ENCODE results near the gene RPL18.
"Not testable (repeated sequence)": the region's sequence is repeated elsewhere in the genome, so short reads cannot be mapped to it uniquely, and the experiment has no call there.

Gene RPL18

GRCh38 chr19:48634036-48634342 lies 15.0 kb upstream of the RPL18 start:
- no peak for TF ChIP-seq CTCF (IDR thresholded peaks at IDR 0.05; ENCODE audit: insufficient read depth, low read length, poor library complexity, severe bottlenecking)
- peak overlapping the region; percentile 57 for H3K4me3 ChIP-seq (replicated peaks; ENCODE audit: low read depth, low read length)
- H3K27me3 ChIP-seq (replicated peaks; ENCODE audit: control insufficient read depth, insufficient read depth, low read length), result no peaks in the 10 kb centered on the region
- no peak for DNase-seq (ENCODE audit: extremely low read depth, insufficient read length)
- H3K36me3 ChIP-seq (ENCODE audit: control insufficient read depth, insufficient read depth, low read length), result peaks cover 8% of the 10 kb centered on the region

- DNase-seq (ENCODE audit: extremely low read depth, insufficient read length), result no peak
- Histone ChIP-seq H3K36me3 (ENCODE audit: control insufficient read depth, insufficient read depth, low read length) (peaks cover 8% of the 10 kb centered on the region), H3K27me3 (replicated peaks; ENCODE audit: control insufficient read depth, insufficient read depth, low read length) (no peaks in the 10 kb centered on the region), H3K4me3 (replicated peaks; ENCODE audit: low read depth, low read length) (peak overlapping the region; percentile 57)
- no peak for TF ChIP-seq CTCF (IDR thresholded peaks at IDR 0.05; ENCODE audit: insufficient read depth, low read length, poor library complexity, severe bottlenecking)
Observed at GRCh38 chr19:48633148-48634035, 14.4 kb upstream of the RPL18 start.

- DNase-seq (ENCODE audit: extremely low read depth, insufficient read length), result no peak
- TF ChIP-seq CTCF (IDR thresholded peaks at IDR 0.05; ENCODE audit: insufficient read depth, low read length, poor library complexity, severe bottlenecking), result no peak
- Histone ChIP-seq H3K36me3 (ENCODE audit: control insufficient read depth, insufficient read depth, low read length) (peaks cover 8% of the 10 kb centered on the region), H3K27me3 (replicated peaks; ENCODE audit: control insufficient read depth, insufficient read depth, low read length) (no peaks in the 10 kb centered on the region), H3K4me3 (replicated peaks; ENCODE audit: low read depth, low read length) (no peak overlapping the region)
Observed at GRCh38 chr19:48632692-48633147, 13.7 kb upstream of the RPL18 start.

GRCh38 chr19:48632286-48632685 lies 13.3 kb upstream of the RPL18 start:
- H3K4me3 ChIP-seq (replicated peaks; ENCODE audit: low read depth, low read length); DNase-seq (ENCODE audit: extremely low read depth, insufficient read length); H3K27me3 ChIP-seq (replicated peaks; ENCODE audit: control insufficient read depth, insufficient read depth, low read length); H3K36me3 ChIP-seq (ENCODE audit: control insufficient read depth, insufficient read depth, low read length): not testable (repeated sequence)

GRCh38 chr19:48631225-48631624 lies 12.2 kb upstream of the RPL18 start:
- Histone ChIP-seq H3K27me3 (replicated peaks; ENCODE audit: control insufficient read depth, insufficient read depth, low read length) (no peaks in the 10 kb centered on the region), H3K36me3 (ENCODE audit: control insufficient read depth, insufficient read depth, low read length) (peaks cover 8% of the 10 kb centered on the region), H3K4me3 (replicated peaks; ENCODE audit: low read depth, low read length) (no peak overlapping the region)
- TF ChIP-seq CTCF (IDR thresholded peaks at IDR 0.05; ENCODE audit: insufficient read depth, low read length, poor library complexity, severe bottlenecking), result no peak
- DNase-seq (ENCODE audit: extremely low read depth, insufficient read length), result no peak

GRCh38 chr19:48630296-48631063 lies 11.5 kb upstream of the RPL18 start:
- TF ChIP-seq CTCF (IDR thresholded peaks at IDR 0.05; ENCODE audit: insufficient read depth, low read length, poor library complexity, severe bottlenecking), result no peak
- no peaks in the 10 kb centered on the region for H3K27me3 ChIP-seq (replicated peaks; ENCODE audit: control insufficient read depth, insufficient read depth, low read length)
- DNase-seq (ENCODE audit: extremely low read depth, insufficient read length), result no peak
- H3K36me3 ChIP-seq (ENCODE audit: control insufficient read depth, insufficient read depth, low read length), result peaks cover 10% of the 10 kb centered on the region
- H3K4me3 ChIP-seq (replicated peaks; ENCODE audit: low read depth, low read length), result no peak overlapping the region
